ENCODE results near the gene ZCCHC24.

The ZCCHC24 gene

GRCh38 chr10:79431428-79431827 lies 14.0 kb downstream of the ZCCHC24 start:
- DNase-seq (ENCODE audit: low read depth) = no peak

- no peak for DNase-seq (ENCODE audit: low read depth)
Observed at GRCh38 chr10:79430936-79431335, 14.5 kb downstream of the ZCCHC24 start.

- no peak for DNase-seq (ENCODE audit: low read depth)
Observed at GRCh38 chr10:79430325-79430905, 15.0 kb downstream of the ZCCHC24 start.

- no peak for DNase-seq (ENCODE audit: low read depth)
Observed at GRCh38 chr10:79429751-79430150, 15.7 kb downstream of the ZCCHC24 start.

GRCh38 chr10:79427965-79428364 lies 17.5 kb downstream of the ZCCHC24 start:
- no peak for DNase-seq (ENCODE audit: low read depth)

- no peak for DNase-seq (ENCODE audit: low read depth)
Observed at GRCh38 chr10:79425074-79425532, 20.3 kb downstream of the ZCCHC24 start.

- DNase-seq (ENCODE audit: low read depth) = no peak
Observed at GRCh38 chr10:79424221-79425073, 21.0 kb downstream of the ZCCHC24 start.

GRCh38 chr10:79422178-79422892 lies 23.1 kb downstream of the ZCCHC24 start:
- DNase-seq (ENCODE audit: low read depth) = no peak

- no peak for DNase-seq (ENCODE audit: low read depth)
Observed at GRCh38 chr10:79420974-79421688, 24.3 kb downstream of the ZCCHC24 start.

GRCh38 chr10:79418886-79419595 lies 26.4 kb downstream of the ZCCHC24 start:
- DNase-seq (ENCODE audit: low read depth) = no peak

GRCh38 chr10:79418274-79418673 lies 27.1 kb downstream of the ZCCHC24 start:
- no peak for DNase-seq (ENCODE audit: low read depth)

GRCh38 chr10:79417731-79418130 lies 27.7 kb downstream of the ZCCHC24 start:
- no peak for DNase-seq (ENCODE audit: low read depth)

GRCh38 chr10:79417266-79417665 lies 28.2 kb downstream of the ZCCHC24 start:
- DNase-seq (ENCODE audit: low read depth) = no peak

GRCh38 chr10:79416578-79417255 lies 28.7 kb downstream of the ZCCHC24 start:
- DNase-seq (ENCODE audit: low read depth) = no peak

- DNase-seq (ENCODE audit: low read depth) = no peak
Observed at GRCh38 chr10:79415736-79416577, 29.5 kb downstream of the ZCCHC24 start.

- DNase-seq (ENCODE audit: low read depth) = no peak
Observed at GRCh38 chr10:79414714-79415113, 30.7 kb downstream of the ZCCHC24 start.

- no peak for DNase-seq (ENCODE audit: low read depth)
Observed at GRCh38 chr10:79413196-79413595, 32.2 kb downstream of the ZCCHC24 start.

- no peak for DNase-seq (ENCODE audit: low read depth)
Observed at GRCh38 chr10:79412516-79412915, 32.9 kb downstream of the ZCCHC24 start.

- no peak for DNase-seq (ENCODE audit: low read depth)
Observed at GRCh38 chr10:79411546-79412495, 33.6 kb downstream of the ZCCHC24 start.

Data from activated T-cell treated with anti-CD3 and anti-CD28 coated beads for 1 hour (primary cell).